GM21529 (cell line): ENCODE data around the gene TMEM86A.
"Not testable (repeated sequence)": the region's sequence is repeated elsewhere in the genome, so short reads cannot be mapped to it uniquely, and the experiment has no call there.

ENCODE experiments used
- ATAC-seq: cut with Tn5 transposase; IDR thresholded peaks from one replicate; pipeline ENCODE4 v1.9.1; 2021; ENCODE audit not compliant: unreplicated experiment

TMEM86A gene

GRCh38 chr11:18698341-18699268, at the start of gene TMEM86A:
Gene TMEM86A (plus strand): TSS chr11:18698779. CDS start chr11:18698887, 108 bp downstream.
- peak; percentile 94 for ATAC-seq

DNA sequence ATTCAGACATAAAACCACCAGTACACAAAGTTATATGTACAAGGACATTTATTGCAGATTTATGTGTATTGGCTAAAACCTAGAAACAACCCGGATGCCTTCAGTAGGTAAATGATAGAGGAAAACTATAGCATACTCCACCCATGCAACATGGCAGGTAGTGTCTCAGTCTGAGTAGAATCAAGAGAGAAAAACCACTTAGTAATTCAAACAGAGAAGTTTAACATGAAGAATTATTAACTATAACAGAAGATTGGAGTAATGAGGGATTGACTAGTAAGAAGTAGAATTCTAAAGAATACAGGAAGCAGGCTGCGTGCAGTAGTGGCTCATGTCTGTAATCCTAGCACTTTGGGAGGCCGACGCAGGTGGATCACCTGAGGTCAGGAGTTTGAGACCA, 48.2 kb upstream of the TMEM86A start:
- no peak for ATAC-seq

- ATAC-seq: peak; percentile 64
Observed at GRCh38 chr11:18650859-18651557, 47.6 kb upstream of the TMEM86A start.

DNA sequence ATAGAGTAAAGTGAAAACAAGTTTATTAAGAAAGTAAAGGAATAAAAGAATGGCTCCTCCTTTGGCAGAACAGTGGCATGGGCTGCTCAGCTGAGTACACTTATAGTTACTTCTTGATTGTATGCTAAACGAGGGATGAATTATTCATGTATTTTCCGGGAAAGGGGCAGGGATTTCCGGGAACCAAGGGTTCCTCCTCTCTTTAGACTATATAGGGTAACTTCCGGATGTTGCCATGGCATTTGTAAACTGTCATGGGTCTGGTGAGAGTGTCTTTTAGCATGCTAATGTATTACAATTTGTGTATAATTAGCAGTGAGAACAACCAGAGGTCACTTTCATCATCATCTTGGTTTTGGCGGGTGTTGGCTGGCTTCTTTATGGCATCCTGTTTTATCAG, 40.9 kb upstream of the TMEM86A start:
- no peak for ATAC-seq

DNA sequence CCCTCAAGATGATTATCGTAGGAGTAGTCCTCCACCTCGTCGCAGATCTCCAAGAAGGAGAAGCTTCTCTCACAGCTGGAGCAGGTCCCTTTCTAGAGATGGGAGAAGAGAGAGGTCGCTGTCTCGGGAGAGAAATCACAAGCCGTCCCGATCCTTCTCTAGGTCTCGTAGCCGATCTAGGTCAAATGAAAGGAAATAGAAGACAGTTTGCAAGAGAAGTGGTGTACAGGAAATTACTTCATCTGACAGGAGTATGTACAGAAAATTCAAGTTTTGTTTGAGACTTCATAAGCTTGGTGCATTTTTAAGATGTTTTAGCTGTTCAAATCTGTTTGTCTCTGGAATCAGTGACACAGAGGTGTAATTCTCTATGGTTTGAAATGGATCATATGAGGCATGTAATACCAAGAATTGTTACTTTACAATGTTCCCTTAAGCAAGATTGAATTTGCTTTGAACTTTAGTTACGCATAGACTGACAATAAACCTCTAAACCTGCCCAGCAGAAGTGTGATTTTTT, 33.2 kb upstream of the TMEM86A start:
- ATAC-seq: not testable (repeated sequence)

GRCh38 chr11:18668131-18668530, 30.4 kb upstream of the TMEM86A start:
- no peak for ATAC-seq

DNA sequence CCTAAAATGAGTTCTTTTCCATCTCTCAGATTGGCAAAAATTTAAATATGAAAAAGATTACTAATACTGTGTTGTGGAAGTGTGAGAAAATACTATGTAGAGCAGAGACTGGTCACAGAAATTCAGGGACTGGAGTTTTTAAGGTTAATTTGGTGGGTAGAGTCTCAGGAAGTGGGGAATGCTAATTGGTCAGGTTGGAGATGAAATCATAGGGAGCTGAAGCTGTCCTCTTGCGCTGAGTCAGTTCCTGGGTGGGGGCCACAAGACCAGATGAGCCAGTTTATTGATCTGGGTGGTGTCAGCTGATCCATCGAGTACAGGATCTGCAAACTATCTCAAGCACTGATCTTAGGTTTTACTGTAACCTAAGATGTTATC, 29.4 kb upstream of the TMEM86A start:
- no peak for ATAC-seq

DNA sequence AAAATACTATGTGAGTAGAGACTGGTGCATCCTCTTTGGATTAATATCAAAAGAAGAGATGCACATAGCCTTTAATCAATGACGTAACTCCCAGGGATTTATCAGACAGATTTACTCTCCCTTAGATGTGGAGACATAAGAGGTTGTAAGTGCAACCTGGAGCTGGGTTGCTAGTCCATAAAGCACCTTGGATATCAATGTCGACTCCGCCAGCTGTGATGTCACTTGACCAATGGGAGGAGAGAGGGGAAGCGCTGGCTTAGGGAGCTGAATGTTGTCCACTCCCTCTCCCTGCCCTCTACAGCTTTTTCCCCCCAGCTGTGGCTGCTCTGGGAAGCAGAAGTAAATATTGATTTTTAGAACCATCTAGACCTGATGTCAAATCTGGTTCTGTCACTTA, 28.9 kb upstream of the TMEM86A start:
- ATAC-seq: no peak

DNA sequence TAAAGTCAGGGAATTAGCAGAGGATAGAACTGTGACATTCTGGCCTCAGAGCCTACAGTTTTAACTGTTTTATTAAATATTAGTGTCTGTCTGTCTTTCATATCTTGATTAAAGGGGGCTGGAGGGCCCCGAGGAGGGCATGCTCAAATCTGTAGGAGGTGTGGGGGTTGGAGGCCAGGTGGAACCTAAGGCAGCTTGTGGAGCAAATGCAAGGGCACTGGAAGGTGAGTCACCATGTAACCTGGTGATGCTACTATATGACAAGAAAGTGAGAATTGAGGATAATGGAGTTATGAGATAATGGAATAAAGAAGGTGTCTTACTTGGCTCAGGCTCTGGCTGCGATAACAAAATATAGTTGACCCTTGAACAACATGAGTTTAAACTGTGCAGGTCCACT, 27.3 kb upstream of the TMEM86A start:
- no peak for ATAC-seq

- not testable (repeated sequence) for ATAC-seq
Observed at GRCh38 chr11:18672209-18672608, 26.4 kb upstream of the TMEM86A start.

- ATAC-seq: no peak
Observed at GRCh38 chr11:18676803-18677202, 21.8 kb upstream of the TMEM86A start.

GRCh38 chr11:18677560-18677959, 21.0 kb upstream of the TMEM86A start:
- ATAC-seq: no peak

- not testable (repeated sequence) for ATAC-seq
Observed at GRCh38 chr11:18681949-18682348, 16.6 kb upstream of the TMEM86A start.

GRCh38 chr11:18682466-18682865, 16.1 kb upstream of the TMEM86A start:
- no peak for ATAC-seq

GRCh38 chr11:18684267-18684666, 14.3 kb upstream of the TMEM86A start:
- ATAC-seq: no peak

GRCh38 chr11:18691467-18692140, 7.0 kb upstream of the TMEM86A start:
- not testable (repeated sequence) for ATAC-seq

DNA sequence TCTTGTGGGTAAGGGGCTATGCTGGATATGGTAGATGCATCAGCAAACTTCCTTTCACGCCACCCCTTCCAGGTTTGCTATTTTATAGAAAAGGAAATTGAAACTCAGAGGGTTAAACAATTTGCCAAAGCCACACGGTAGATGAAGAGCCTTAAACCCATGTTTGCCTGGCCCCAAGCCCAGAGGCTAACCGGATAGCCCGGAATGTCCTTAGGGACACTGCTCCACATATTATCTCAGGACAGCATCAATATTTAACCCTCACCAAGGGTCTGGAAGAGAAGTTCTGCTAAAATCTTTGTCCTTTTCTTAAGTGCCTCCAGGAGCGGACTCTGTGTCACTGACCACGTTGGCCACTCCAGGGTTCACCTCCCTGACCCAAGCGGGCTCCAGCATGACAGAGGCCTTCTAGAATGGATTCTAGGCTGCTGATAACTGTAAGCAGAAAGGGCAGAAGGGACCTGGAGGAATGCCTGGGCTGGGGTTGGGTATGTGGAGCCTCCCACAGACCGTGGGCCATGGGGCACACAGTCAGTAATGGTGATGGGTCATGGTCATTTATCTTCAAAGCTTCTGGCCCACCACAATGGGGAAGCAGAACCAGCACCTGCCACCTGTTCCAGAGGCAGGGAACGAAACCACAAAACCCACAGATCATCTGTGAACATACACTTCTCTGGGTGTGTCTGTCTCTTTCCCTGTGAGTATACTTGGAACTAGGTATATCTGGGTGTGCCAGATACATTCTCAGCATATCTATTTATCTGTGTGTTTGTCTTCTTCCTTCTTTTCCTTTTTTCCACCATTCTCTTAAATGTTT, 5.4 kb upstream of the TMEM86A start:
- ATAC-seq: no peak

- ATAC-seq: no peak
Observed at GRCh38 chr11:18696638-18697225, 1.8 kb upstream of the TMEM86A start.

DNA sequence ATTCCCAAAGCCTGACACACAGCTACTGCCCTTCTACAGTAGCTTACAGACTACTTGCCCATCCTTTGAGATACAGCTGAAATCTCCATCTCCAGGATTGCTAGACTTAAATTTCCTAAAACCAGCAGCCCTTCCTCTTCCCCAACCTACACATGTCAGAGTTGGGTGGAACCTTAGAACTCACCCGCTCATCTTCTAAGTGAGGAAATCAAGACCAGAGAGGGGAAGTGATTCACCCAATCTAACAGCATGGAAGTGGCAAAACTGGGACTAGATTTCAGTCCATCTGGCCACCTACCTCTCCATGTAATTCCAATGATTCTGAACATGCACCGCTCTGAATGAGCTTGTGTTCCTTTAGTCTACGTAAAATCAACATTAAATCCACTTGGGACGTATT, 1.0 kb upstream of the TMEM86A start:
- ATAC-seq: no peak

DNA sequence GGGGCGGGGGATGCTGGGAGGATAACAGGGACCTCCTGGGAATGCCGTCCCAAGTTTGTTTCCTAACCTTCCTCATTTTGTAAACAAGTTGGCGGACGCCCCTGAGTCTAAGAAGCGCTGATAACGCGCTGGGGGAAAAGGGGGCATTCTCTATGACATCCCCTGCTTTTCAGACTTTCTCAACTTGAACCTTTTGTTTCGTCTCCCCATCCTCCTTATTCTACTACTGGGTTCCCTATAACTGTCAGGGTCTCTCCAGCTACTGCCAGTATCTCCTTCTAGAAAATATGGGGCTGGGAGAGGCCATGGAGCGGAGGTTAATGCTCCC, 654 bp downstream of the TMEM86A start:
- ATAC-seq: no peak
